Natural killer cell (primary cell): ENCODE data around the gene CHN2. TPM values are rescaled to one million over a fixed set of nuclear protein-coding genes. Genes with fewer than 3 reads are reported as not detected.

Experiments used
- ATAC-seq, 3 donors: fragments of 150-1000 bp in 2 of 3; fragments of 200-7000 bp in 1 of 3; cut with Tn5 transposase; 1 replicate in 1 of 3; 2 replicates in 2 of 3; pipeline ENCODE4 v1.10.0; 2021; ENCODE audit warnings: mild to moderate bottlenecking in 2 of 3, moderate library complexity in 2 of 3
- DNase-seq, 2 donors: peaks; one replicate each; pipeline versions ENCODE4 v3.0.0 to v3.0.0-alpha.2; 2013 to 2021; ENCODE audit warnings: mixed read lengths in 1 of 2
- H3K27ac ChIP-seq: one replicate; pipeline ENCODE4 v1.5.1; 2013; ENCODE audit warnings: mild to moderate bottlenecking, low read length
- H3K27me3 ChIP-seq: one replicate; pipeline ENCODE4 v1.6.1; 2013; ENCODE audit warnings: low read length; ENCODE audit not compliant: control insufficient read depth, insufficient read depth
- H3K36me3 ChIP-seq: one replicate; pipeline ENCODE4 v1.6.1; 2013; ENCODE audit warnings: low read length; ENCODE audit not compliant: control insufficient read depth, insufficient read depth
- H3K4me1 ChIP-seq: one replicate; pipeline ENCODE4 v1.6.1; 2013; ENCODE audit warnings: low read length; ENCODE audit not compliant: control insufficient read depth, insufficient read depth
- H3K4me3 ChIP-seq: one replicate; pipeline ENCODE4 v1.5.1; 2013; ENCODE audit warnings: low read length
- H3K9me3 ChIP-seq: one replicate; pipeline ENCODE4 v1.6.1; 2013; ENCODE audit warnings: low read length; ENCODE audit not compliant: control insufficient read depth, insufficient read depth
- H3K27ac Mint-ChIP-seq, 2 donors: one replicate each; pipeline ENCODE4 v1.8.0; 2022; ENCODE audit warnings: mild to moderate bottlenecking in 2 of 2, mixed read lengths in 2 of 2, moderate library complexity in 1 of 2
- H3K27me3 Mint-ChIP-seq, 2 donors: one replicate each; pipeline ENCODE4 v1.8.0; 2022; ENCODE audit warnings: low read depth in 2 of 2, mixed read lengths in 2 of 2
- H3K36me3 Mint-ChIP-seq: one replicate; pipeline ENCODE4 v1.8.0; 2022; ENCODE audit warnings: mixed read lengths
- H3K4me1 Mint-ChIP-seq, 2 donors: one replicate each; pipeline ENCODE4 v1.8.0; 2022; ENCODE audit warnings: mixed read lengths in 2 of 2
- H3K4me3 Mint-ChIP-seq: one replicate; pipeline ENCODE4 v1.8.0; 2022; ENCODE audit warnings: mild to moderate bottlenecking, moderate library complexity, mixed read lengths
- H3K9me3 Mint-ChIP-seq, 2 donors: one replicate each; pipeline ENCODE4 v1.8.0; 2022; ENCODE audit warnings: mixed read lengths in 2 of 2
- WGBS: methylation state at CpG from one replicate; pipeline ENCODE4 v1.1.7; 2013; ENCODE audit warnings: missing lambda C conversion rate; ENCODE audit not compliant: insufficient coverage; 5-methylcytosine and 5-hydroxymethylcytosine counted together
- intact Hi-C: fragments of 100-400 bp; cut with micrococcal nuclease; formaldehyde crosslinking; loops from one replicate; pipeline ENCODE4 v1.14.2; 2022
- total RNA-seq, 4 donors: library from RNA; stranded (reverse); fragments of 120-200 nt in 1 of 4; gene quantifications; one replicate each; pipeline versions ENCODE4 v1.2.3 to v1.2.4, GENCODE V29; 2013 to 2022
- TF ChIP-seq, protein P1 (sequence below): fragments of 200-600 bp; IDR thresholded peaks from one replicate; pipeline ENCODE4 v1.8.0; 2022; ENCODE audit warnings: antibody characterized with exemption

CHN2 gene
- total RNA-seq, 3 donors from 2014 or later (not counting 1 experiment from before 2014, with no cell fraction given): 23.2 to 40.6 (median 30.2) TPM

- intact Hi-C loops: no loop called here
- H3K27me3 Mint-ChIP-seq: no peaks in the 10 kb centered on the region
- H3K27me3 ChIP-seq: no peaks in the 10 kb centered on the region
- WGBS: 91% methylated on average over 9 of the region's 11 CpGs
- no peak overlapping the region for H3K4me3 ChIP-seq
- ATAC-seq (no peak), DNase-seq (no peak)
- no peaks in the 10 kb centered on the region for H3K4me1 ChIP-seq
- no peaks in the 10 kb centered on the region for H3K36me3 ChIP-seq
- peaks cover 21 to 23% of the 10 kb centered on the region in 2 donors for H3K4me1 Mint-ChIP-seq
- no peak overlapping the region for H3K4me3 Mint-ChIP-seq
- H3K36me3 Mint-ChIP-seq: no peaks in the 10 kb centered on the region
- H3K27ac ChIP-seq: no peak overlapping the region
- no peaks in the 10 kb centered on the region for H3K9me3 ChIP-seq
- no peak overlapping the region for H3K27ac Mint-ChIP-seq
- H3K9me3 Mint-ChIP-seq: no peaks in the 10 kb centered on the region
- TF ChIP-seq, protein P1, sequence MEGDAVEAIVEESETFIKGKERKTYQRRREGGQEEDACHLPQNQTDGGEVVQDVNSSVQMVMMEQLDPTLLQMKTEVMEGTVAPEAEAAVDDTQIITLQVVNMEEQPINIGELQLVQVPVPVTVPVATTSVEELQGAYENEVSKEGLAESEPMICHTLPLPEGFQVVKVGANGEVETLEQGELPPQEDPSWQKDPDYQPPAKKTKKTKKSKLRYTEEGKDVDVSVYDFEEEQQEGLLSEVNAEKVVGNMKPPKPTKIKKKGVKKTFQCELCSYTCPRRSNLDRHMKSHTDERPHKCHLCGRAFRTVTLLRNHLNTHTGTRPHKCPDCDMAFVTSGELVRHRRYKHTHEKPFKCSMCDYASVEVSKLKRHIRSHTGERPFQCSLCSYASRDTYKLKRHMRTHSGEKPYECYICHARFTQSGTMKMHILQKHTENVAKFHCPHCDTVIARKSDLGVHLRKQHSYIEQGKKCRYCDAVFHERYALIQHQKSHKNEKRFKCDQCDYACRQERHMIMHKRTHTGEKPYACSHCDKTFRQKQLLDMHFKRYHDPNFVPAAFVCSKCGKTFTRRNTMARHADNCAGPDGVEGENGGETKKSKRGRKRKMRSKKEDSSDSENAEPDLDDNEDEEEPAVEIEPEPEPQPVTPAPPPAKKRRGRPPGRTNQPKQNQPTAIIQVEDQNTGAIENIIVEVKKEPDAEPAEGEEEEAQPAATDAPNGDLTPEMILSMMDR: no peak
Measured at GRCh38 chr7:29228289-29229011, 33.9 kb downstream of the CHN2 start.

DNA sequence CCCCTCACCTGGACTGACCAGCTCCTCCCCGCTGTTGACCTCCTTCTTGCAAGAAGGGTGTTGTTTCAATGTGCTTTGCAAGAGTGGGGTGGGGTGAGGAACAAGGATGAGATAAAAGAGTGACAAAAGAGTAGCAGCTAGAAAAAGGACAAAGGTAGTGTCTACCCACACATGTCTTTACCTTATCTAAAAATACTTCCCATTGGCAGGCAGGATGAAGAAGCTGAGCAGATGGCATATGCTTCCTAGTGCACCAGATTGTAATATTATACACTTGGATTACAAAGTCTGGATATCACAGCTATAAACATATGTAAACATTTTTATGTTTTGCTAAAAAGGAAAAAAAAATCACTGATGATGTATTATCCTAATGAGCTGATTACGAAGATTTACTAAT is 34.5 kb downstream of the CHN2 start:
- Mint-ChIP-seq H3K27me3 (no peaks in the 10 kb centered on the region), H3K36me3 (no peaks in the 10 kb centered on the region), H3K4me3 (no peak overlapping the region), H3K4me1 (peaks cover 22 to 24% of the 10 kb centered on the region in 2 donors), H3K27ac (no peak overlapping the region), H3K9me3 (no peaks in the 10 kb centered on the region)
- TF ChIP-seq, protein P1: no peak
- WGBS: 100% methylated on average over 1 of the region's 2 CpGs
- Histone ChIP-seq H3K27ac (no peak overlapping the region), H3K4me1 (no peaks in the 10 kb centered on the region), H3K27me3 (no peaks in the 10 kb centered on the region), H3K4me3 (no peak overlapping the region), H3K9me3 (no peaks in the 10 kb centered on the region), H3K36me3 (no peaks in the 10 kb centered on the region)
- no peak for DNase-seq
- intact Hi-C loops: no loop called here
- no peak for ATAC-seq

GRCh38 chr7:29229946-29230345 is 35.4 kb downstream of the CHN2 start:
- peaks cover 24 to 33% of the 10 kb centered on the region in 2 donors for H3K4me1 Mint-ChIP-seq
- Histone ChIP-seq H3K9me3 (no peaks in the 10 kb centered on the region), H3K27ac (no peak overlapping the region), H3K4me1 (no peaks in the 10 kb centered on the region), H3K4me3 (no peak overlapping the region), H3K36me3 (no peaks in the 10 kb centered on the region), H3K27me3 (no peaks in the 10 kb centered on the region)
- no peak overlapping the region for H3K27ac Mint-ChIP-seq
- H3K9me3 Mint-ChIP-seq: no peaks in the 10 kb centered on the region
- DNase-seq: no peak
- H3K36me3 Mint-ChIP-seq: no peaks in the 10 kb centered on the region
- 100% methylated on average over 3 of the region's 3 CpGs for WGBS
- H3K27me3 Mint-ChIP-seq: no peaks in the 10 kb centered on the region
- TF ChIP-seq, protein P1: no peak
- ATAC-seq: no peak
- intact Hi-C loops: no loop called here
- H3K4me3 Mint-ChIP-seq: no peak overlapping the region

- H3K27ac Mint-ChIP-seq: no peak overlapping the region
- no peaks in the 10 kb centered on the region for H3K4me1 ChIP-seq
Measured at GRCh38 chr7:29230871-29231345, 36.3 kb downstream of the CHN2 start.

More at GRCh38 chr7:29230871-29231345, 36.3 kb downstream of the CHN2 start:
- Mint-ChIP-seq H3K36me3 (no peaks in the 10 kb centered on the region), H3K4me3 (no peak overlapping the region), H3K9me3 (no peaks in the 10 kb centered on the region), H3K4me1 (peaks cover 28 to 43% of the 10 kb centered on the region in 2 donors), H3K27me3 (no peaks in the 10 kb centered on the region)
- H3K4me3 ChIP-seq: no peak overlapping the region
- WGBS: 97% methylated on average over 6 of the region's 6 CpGs
- ATAC-seq: no peak
- no peaks in the 10 kb centered on the region for H3K36me3 ChIP-seq
- no peaks in the 10 kb centered on the region for H3K9me3 ChIP-seq
- TF ChIP-seq, protein P1: no peak
- no peaks in the 10 kb centered on the region for H3K27me3 ChIP-seq
- no peak for DNase-seq
- intact Hi-C loops: no loop called here
- H3K27ac ChIP-seq: no peak overlapping the region
